Glomerular endothelial cell (primary cell): ENCODE data around the gene LEMD2. TPM values are rescaled to one million over a fixed set of nuclear protein-coding genes. Genes with fewer than 3 reads are reported as not detected.

Experiments
- DNase-seq: peaks from one replicate; pipeline ENCODE4 v3.0.0-alpha.2; 2011; ENCODE audit warnings: low read depth, low spot score; ENCODE audit errors: extremely low read depth
- total RNA-seq: library from RNA; depleted of rRNA; stranded (reverse); fragments of >200 nt; gene quantifications from 2 replicates; pipeline ENCODE4 v1.2.3, GENCODE V29; 2015

The LEMD2 gene
- total RNA-seq, 1 donor from 2014 or later: 69.3 TPM

- DNase-seq: no peak
These were observed 8.9 kb upstream of the LEMD2 start for GRCh38 chr6:33797626-33798342.

GRCh38 chr6:33794910-33795623 lies 6.1 kb upstream of the LEMD2 start:
- no peak for DNase-seq

- DNase-seq: no peak
These were observed 4.1 kb upstream of the LEMD2 start for GRCh38 chr6:33792981-33793380.

GRCh38 chr6:33791620-33792019 lies 2.7 kb upstream of the LEMD2 start:
- no peak for DNase-seq

GRCh38 chr6:33790910-33791309 lies 2.0 kb upstream of the LEMD2 start:
- DNase-seq: no peak

- DNase-seq: no peak
These were observed 1.4 kb upstream of the LEMD2 start for GRCh38 chr6:33790379-33790778.

GRCh38 chr6:33789550-33789895 lies 593 bp upstream of the LEMD2 start:
- DNase-seq: no peak

- no peak for DNase-seq
These were observed 806 bp downstream of the LEMD2 start for GRCh38 chr6:33787954-33788693.

GRCh38 chr6:33787346-33787953 lies 1.5 kb downstream of the LEMD2 start:
- no peak for DNase-seq

GRCh38 chr6:33786736-33787135 lies 2.2 kb downstream of the LEMD2 start:
- no peak for DNase-seq

- no peak for DNase-seq
These were observed 3.2 kb downstream of the LEMD2 start for GRCh38 chr6:33785778-33786177.

- DNase-seq: no peak
These were observed 4.1 kb downstream of the LEMD2 start for GRCh38 chr6:33784787-33785186.

- DNase-seq: no peak
These were observed 5.0 kb downstream of the LEMD2 start for GRCh38 chr6:33783781-33784520.

GRCh38 chr6:33782561-33782960 lies 6.4 kb downstream of the LEMD2 start:
- no peak for DNase-seq

- DNase-seq: no peak
These were observed 7.6 kb downstream of the LEMD2 start for GRCh38 chr6:33781131-33781975.

- no peak for DNase-seq
These were observed 9.0 kb downstream of the LEMD2 start for GRCh38 chr6:33779895-33780294.

- DNase-seq: no peak
These were observed 9.6 kb downstream of the LEMD2 start for GRCh38 chr6:33779290-33779689.

GRCh38 chr6:33778444-33779121 lies 10.3 kb downstream of the LEMD2 start:
- DNase-seq: no peak
